Muscle layer of colon (tissue), 2 donors: Measurements from ENCODE around the gene TBPL1.

Source experiments
- H3K27ac ChIP-seq: one replicate; pipeline ENCODE4 v1.7.0; 2013; ENCODE audit warnings: low read depth, mild to moderate bottlenecking, low read length, moderate library complexity
- H3K27me3 ChIP-seq, 2 donors: one replicate each; pipeline ENCODE4 v1.7.0; 2013; ENCODE audit warnings: low read length in 2 of 2, mild to moderate bottlenecking in 2 of 2; ENCODE audit not compliant: insufficient read depth in 2 of 2, control insufficient read depth in 1 of 2
- H3K36me3 ChIP-seq: one replicate; pipeline ENCODE4 v1.7.0; 2013; ENCODE audit warnings: mild to moderate bottlenecking, low read length; ENCODE audit not compliant: insufficient read depth
- H3K4me1 ChIP-seq: one replicate; pipeline ENCODE4 v1.7.0; 2013; ENCODE audit warnings: mild to moderate bottlenecking, low read length; ENCODE audit not compliant: insufficient read depth
- H3K4me3 ChIP-seq, 2 donors: one replicate each; pipeline ENCODE4 v1.7.0; 2013; ENCODE audit warnings: low read length in 2 of 2, low read depth in 1 of 2, mild to moderate bottlenecking in 1 of 2, moderate library complexity in 1 of 2
- H3K9ac ChIP-seq: one replicate; pipeline ENCODE4 v1.7.0; 2013; ENCODE audit warnings: low read length
- H3K9me3 ChIP-seq: one replicate; pipeline ENCODE4 v1.7.0; 2013; ENCODE audit warnings: mild to moderate bottlenecking, low read length
- donor health status: abdominal sarcoma.
- donor health status: Adenocarcinoma of cecum.

Gene TBPL1

GRCh38 chr6:133983099-133983939, 30.3 kb downstream of the TBPL1 start:
- peaks cover 13% of the 10 kb centered on the region for H3K36me3 ChIP-seq
- H3K4me3 ChIP-seq = no peak overlapping the region
- no peaks in the 10 kb centered on the region for H3K27me3 ChIP-seq
- no peak overlapping the region for H3K9ac ChIP-seq
- peaks cover 2% of the 10 kb centered on the region for H3K4me1 ChIP-seq
- H3K9me3 ChIP-seq = no peaks in the 10 kb centered on the region
- H3K27ac ChIP-seq = no peak overlapping the region

GRCh38 chr6:133985970-133986369, 32.9 kb downstream of the TBPL1 start:
- no peaks in the 10 kb centered on the region for H3K27me3 ChIP-seq
- no peaks in the 10 kb centered on the region for H3K9me3 ChIP-seq
- H3K4me1 ChIP-seq = no peaks in the 10 kb centered on the region
- no peak overlapping the region for H3K4me3 ChIP-seq
- H3K36me3 ChIP-seq = peaks cover 13% of the 10 kb centered on the region
- H3K9ac ChIP-seq = no peak overlapping the region
- no peak overlapping the region for H3K27ac ChIP-seq

- Histone ChIP-seq H3K4me1 (no peaks in the 10 kb centered on the region), H3K9ac (no peak overlapping the region), H3K27me3 (no peaks in the 10 kb centered on the region), H3K4me3 (no peak overlapping the region), H3K9me3 (no peaks in the 10 kb centered on the region), H3K36me3 (peaks cover 10% of the 10 kb centered on the region), H3K27ac (no peak overlapping the region)
These were observed 33.9 kb downstream of the TBPL1 start for GRCh38 chr6:133986942-133987341.

GRCh38 chr6:133989525-133989924, 36.5 kb downstream of the TBPL1 start:
- H3K9me3 ChIP-seq = no peaks in the 10 kb centered on the region
- no peak overlapping the region for H3K4me3 ChIP-seq
- H3K27ac ChIP-seq = no peak overlapping the region
- H3K36me3 ChIP-seq = no peaks in the 10 kb centered on the region
- H3K4me1 ChIP-seq = peaks cover 4% of the 10 kb centered on the region
- no peak overlapping the region for H3K9ac ChIP-seq
- H3K27me3 ChIP-seq = no peaks in the 10 kb centered on the region

DNA sequence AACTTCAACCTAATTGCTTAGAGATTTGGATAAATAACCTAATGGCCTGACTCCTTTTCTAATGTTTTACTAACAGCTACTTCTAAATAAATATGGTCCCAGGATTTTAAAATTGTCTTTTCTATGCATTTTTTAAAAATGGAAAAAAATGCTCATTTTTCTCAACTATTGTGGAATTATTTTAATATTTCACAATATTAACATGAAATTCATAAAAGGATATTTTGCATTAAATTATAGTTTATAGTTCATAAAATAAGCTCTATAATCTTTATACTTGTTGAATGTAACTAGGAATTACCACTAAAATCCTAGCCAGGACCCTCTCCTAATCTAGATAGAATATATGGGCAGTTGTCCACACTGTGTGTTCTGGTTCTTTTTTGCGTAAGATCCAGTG, 37.3 kb downstream of the TBPL1 start:
- Histone ChIP-seq H3K4me3 (no peak overlapping the region), H3K9me3 (no peaks in the 10 kb centered on the region), H3K27me3 (no peaks in the 10 kb centered on the region), H3K36me3 (no peaks in the 10 kb centered on the region), H3K27ac (no peak overlapping the region), H3K4me1 (peaks cover 4% of the 10 kb centered on the region), H3K9ac (no peak overlapping the region)

DNA sequence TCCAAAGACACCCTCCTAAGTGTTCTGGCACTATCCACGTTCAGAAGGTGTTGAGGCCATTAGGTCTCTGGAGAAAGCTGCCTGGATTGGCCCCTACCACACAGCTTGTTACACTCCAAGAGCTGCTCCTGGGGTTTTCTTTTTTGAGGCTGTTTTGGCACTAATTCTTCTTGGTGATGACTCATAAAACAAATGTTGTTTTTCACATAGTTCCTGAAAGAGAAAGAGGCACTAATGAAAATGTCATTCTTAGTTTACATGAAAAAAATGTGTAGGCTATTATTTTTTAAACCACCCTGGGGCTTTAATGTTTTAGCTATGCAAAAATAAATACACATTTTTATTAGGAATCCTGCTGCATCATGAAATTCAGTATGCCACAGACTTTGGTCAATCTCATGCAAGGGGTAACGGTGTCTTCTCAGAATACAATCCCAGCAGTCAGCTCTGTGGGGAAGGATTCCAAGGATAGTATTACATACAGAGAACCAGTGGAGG, 38.1 kb downstream of the TBPL1 start:
- Histone ChIP-seq H3K9ac (no peak overlapping the region), H3K27ac (no peak overlapping the region), H3K4me1 (peaks cover 4% of the 10 kb centered on the region), H3K9me3 (no peaks in the 10 kb centered on the region), H3K36me3 (no peaks in the 10 kb centered on the region), H3K27me3 (no peaks in the 10 kb centered on the region), H3K4me3 (no peak overlapping the region)

DNA sequence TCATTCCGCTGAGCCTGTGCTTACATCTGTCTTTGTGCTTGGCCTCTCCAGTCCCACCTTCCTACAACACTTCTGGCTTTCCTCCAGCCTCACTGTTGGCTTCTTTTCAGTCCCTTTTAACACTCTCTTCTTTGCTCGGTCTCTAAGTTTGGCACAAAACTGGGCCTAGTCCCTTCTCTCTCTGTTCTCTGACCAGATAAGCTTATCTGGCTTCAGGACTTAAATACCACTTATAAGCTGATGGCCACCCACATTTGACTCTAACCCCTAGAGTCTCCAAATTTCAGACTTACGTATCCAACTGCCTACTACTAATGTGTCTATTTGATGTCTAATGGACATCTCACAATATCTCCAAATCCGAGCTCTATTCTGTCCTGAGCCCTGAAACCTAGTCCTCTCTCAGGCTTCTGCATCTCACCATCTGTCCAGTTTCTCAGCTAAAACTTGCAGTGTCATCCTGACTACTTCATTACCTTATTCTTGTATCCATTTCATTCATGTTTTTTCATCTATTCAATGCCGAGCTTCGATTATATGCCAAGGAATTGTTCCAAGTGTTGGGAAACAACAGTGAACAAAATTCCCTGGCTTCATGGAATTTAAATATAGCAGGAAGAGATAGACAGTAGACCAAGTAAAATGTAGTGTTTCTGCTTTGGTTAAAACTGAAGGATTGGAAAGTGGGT, 40.1 kb downstream of the TBPL1 start:
- H3K9me3 ChIP-seq = no peaks in the 10 kb centered on the region
- H3K9ac ChIP-seq = no peak overlapping the region
- peaks cover 4% of the 10 kb centered on the region for H3K4me1 ChIP-seq
- H3K4me3 ChIP-seq = no peak overlapping the region
- no peaks in the 10 kb centered on the region for H3K36me3 ChIP-seq
- H3K27ac ChIP-seq = no peak overlapping the region
- H3K27me3 ChIP-seq = no peaks in the 10 kb centered on the region

DNA sequence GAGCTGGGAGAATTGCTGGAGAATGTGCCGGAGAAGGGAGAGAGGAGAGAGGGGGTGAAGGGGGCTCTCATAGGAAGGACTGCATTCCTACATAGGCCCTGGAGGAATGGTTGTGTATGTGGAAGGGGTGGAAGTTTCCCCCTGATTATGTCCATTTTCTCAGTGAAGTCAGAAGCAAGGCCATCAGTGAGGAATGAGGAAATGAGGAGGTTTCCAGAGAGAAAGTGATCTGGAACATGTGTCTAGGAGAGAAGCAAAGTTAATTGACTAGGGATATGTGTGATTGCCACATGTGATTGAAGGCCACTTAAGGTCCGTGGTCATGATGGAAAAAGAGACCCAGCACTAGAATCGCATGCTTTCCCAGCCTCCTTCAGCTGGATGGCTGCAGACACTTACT, 42.3 kb downstream of the TBPL1 start:
- no peak overlapping the region for H3K4me3 ChIP-seq
- no peaks in the 10 kb centered on the region for H3K27me3 ChIP-seq
- no peak overlapping the region for H3K27ac ChIP-seq
- H3K4me1 ChIP-seq = peaks cover 4% of the 10 kb centered on the region
- H3K9ac ChIP-seq = no peak overlapping the region
- H3K9me3 ChIP-seq = no peaks in the 10 kb centered on the region
- H3K36me3 ChIP-seq = no peaks in the 10 kb centered on the region

DNA sequence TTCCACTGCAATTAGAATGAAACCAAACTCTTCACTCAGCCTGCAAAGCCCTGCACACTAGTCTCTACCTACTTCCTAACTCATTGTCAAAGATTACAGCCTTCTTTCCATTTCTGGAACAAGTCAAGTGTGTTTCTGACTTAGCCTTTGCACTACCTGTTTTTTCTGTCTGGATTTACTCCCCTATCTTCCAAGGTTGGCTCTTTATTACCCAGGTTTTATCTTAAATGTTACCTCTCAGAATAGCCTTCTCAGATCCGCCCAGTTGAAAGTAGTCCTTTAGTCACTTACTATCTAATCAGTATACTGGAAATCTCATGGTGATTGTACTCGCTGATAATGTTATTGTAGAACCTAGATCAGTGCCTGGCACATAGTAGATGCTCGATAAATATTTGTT, 42.7 kb downstream of the TBPL1 start:
- H3K27ac ChIP-seq = no peak overlapping the region
- no peaks in the 10 kb centered on the region for H3K36me3 ChIP-seq
- H3K9me3 ChIP-seq = no peaks in the 10 kb centered on the region
- H3K4me1 ChIP-seq = peaks cover 4% of the 10 kb centered on the region
- H3K9ac ChIP-seq = no peak overlapping the region
- H3K4me3 ChIP-seq = no peak overlapping the region
- no peaks in the 10 kb centered on the region for H3K27me3 ChIP-seq

- H3K27ac ChIP-seq = no peak overlapping the region
- no peaks in the 10 kb centered on the region for H3K36me3 ChIP-seq
- no peaks in the 10 kb centered on the region for H3K9me3 ChIP-seq
- H3K4me1 ChIP-seq = peaks cover 4% of the 10 kb centered on the region
- no peak overlapping the region for H3K9ac ChIP-seq
- H3K27me3 ChIP-seq = no peaks in the 10 kb centered on the region
- H3K4me3 ChIP-seq = no peak overlapping the region
These were observed 44.2 kb downstream of the TBPL1 start for GRCh38 chr6:133997267-133997666.

DNA sequence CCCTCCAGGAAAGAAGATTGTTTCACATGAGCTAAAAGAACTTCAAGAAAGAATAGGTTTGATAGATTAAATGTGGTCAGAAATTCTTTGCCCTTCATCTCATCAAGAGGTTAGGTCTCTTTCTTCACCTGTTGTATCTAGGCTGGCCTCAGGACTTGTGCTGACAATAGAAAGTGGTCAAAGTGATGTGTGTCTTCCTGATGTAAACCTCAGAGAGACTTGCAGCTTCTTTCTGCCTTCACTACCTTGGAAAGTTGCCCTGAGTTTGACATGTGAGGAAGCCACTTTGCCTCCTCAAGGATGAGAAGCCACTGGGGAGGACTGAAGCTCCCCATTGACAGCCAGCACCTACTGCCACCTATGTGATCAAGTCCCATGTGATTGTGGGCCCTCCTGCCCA, 46.3 kb downstream of the TBPL1 start:
- Histone ChIP-seq H3K27me3 (no peaks in the 10 kb centered on the region), H3K4me1 (no peaks in the 10 kb centered on the region), H3K4me3 (no peak overlapping the region), H3K27ac (no peak overlapping the region), H3K9ac (no peak overlapping the region), H3K36me3 (no peaks in the 10 kb centered on the region), H3K9me3 (no peaks in the 10 kb centered on the region)
